Activated naive CD4-positive, alpha-beta T cell treated with anti-CD3 and anti-CD28 coated beads for 36 hours (primary cell): ENCODE data around the gene UBE3C. TPM values are rescaled to one million over a fixed set of nuclear protein-coding genes. Genes with fewer than 3 reads are reported as not detected.

Experiments used
- CTCF ChIA-PET: fragments of 350-600 bp; sonication (Branson Sonifier 250); formaldehyde crosslinking; loops from one replicate; lab custom pipeline; 2021; ENCODE audit warnings: antibody characterized with exemption; lab: Charles Lee
- DNase-seq: peaks from one replicate; pipeline ENCODE4 v3.0.0-alpha.2; 2020
- H3K27ac Mint-ChIP-seq: one replicate; pipeline ENCODE4 v1.8.0; 2021; ENCODE audit warnings: mild to moderate bottlenecking, mixed read lengths
- H3K27me3 Mint-ChIP-seq: one replicate; pipeline ENCODE4 v1.8.0; 2021; ENCODE audit warnings: low read depth, mixed read lengths
- H3K36me3 Mint-ChIP-seq: one replicate; pipeline ENCODE4 v1.8.0; 2021; ENCODE audit warnings: low read depth, mixed read lengths
- H3K4me1 Mint-ChIP-seq: one replicate; pipeline ENCODE4 v1.8.0; 2021; ENCODE audit warnings: low read depth, mixed read lengths
- H3K4me3 Mint-ChIP-seq: one replicate; pipeline ENCODE4 v1.8.0; 2021; ENCODE audit warnings: mild to moderate bottlenecking, moderate library complexity, mixed read lengths
- H3K9me3 Mint-ChIP-seq: one replicate; pipeline ENCODE4 v1.8.0; 2021; ENCODE audit warnings: mixed read lengths
- intact Hi-C: fragments of 100-400 bp; cut with micrococcal nuclease; formaldehyde crosslinking; loops from one replicate; pipeline ENCODE4 v1.15.1; 2023
- total RNA-seq, 2 experiments: library from RNA; stranded (reverse); gene quantifications; one replicate each; pipeline ENCODE4 v1.2.3, GENCODE V29; 2021

Gene UBE3C
- total RNA-seq, 2 experiments from 2014 or later, result 52.9 to 55.7 TPM

DNA sequence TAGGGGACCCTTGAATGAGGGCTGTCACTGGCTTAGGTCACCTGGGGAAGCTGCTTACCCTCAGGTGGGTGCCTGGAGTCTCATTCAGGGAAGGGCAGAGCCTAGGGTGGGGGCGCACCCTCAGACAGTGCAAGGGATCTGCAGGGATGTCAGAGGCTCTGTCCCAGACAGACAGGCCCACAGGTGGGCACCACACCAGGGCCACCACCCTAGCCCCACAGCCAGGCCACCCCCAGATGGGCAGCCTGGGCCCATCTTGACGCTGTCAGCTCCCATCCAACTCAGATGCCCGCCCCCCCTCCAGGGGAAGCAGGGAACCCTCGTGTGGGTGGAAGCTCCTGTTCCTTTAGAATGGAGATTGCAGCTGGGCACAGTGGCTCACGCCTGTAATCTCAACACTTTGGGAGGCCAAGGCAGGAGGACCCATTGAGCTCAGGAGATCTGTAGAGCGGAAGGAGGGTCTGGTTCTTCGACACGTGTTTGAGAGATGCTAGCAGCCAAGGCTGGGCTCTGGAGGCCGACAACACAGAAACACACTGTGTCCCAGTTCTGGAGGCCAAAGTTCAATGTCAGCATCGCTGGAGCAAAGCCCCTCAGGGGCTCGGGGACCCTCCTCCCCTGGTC lies 139.6 kb downstream of the UBE3C start:
- CTCF ChIA-PET, result no interaction called here
- no peak overlapping the region for H3K4me3 Mint-ChIP-seq
- H3K9me3 Mint-ChIP-seq, result no peaks in the 10 kb centered on the region
- no peaks in the 10 kb centered on the region for H3K36me3 Mint-ChIP-seq
- H3K27ac Mint-ChIP-seq, result no peak overlapping the region
- no peak for DNase-seq
- peaks cover 16% of the 10 kb centered on the region for H3K4me1 Mint-ChIP-seq
- intact Hi-C loops, result loop anchor here (10.0 kb wide), 1 partner anchor 1483 kb away; no protein-coding TSS in a partner anchor
- H3K27me3 Mint-ChIP-seq, result peaks cover 25% of the 10 kb centered on the region

DNA sequence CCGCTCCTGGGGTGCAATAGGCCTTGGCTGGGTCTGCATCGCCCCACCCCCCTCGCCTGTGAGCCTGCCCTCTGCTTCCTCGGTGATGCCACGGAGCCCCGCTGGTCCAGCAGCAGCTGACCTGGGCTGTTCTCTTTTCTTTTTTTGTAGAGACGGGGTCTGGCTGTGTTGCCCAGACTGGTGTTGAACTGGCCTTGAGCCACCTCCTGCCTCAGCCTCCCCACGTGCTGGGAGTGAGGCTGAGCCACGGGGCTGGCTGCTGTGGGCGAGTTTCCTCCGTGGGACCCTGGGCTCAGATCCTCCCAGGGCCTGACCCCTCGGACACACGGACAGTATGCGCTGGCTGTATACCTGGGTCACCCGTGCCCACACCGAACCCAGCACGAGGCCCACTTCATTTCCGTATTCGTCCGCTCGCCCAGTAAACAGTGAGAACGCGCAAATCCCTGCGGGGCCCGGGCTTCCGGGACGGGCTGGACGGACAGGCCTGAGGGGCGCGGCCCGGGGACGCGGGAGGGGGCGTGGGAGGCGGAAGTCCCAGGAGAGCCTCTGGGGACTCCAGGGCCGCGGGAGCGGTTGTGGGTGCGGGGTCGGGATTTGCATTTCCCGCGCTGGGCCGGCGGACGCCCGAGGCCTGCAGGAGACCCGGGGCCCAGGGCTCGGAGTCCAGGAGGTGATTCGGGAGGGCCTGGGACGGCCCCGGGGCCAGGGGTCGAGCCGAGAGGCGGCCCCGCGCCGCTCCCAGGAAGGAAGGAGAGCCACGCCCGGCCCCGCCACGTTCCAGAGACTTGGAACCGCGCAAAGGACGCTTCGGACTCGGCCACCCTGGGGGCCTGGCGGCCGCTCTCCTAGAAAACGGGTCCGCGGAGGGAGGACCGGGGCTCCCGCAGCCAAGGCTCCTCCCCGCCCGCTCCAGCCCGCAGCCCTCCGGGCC lies 140.3 kb downstream of the UBE3C start:
- CTCF ChIA-PET, result no interaction called here
- DNase-seq, result no peak

DNA sequence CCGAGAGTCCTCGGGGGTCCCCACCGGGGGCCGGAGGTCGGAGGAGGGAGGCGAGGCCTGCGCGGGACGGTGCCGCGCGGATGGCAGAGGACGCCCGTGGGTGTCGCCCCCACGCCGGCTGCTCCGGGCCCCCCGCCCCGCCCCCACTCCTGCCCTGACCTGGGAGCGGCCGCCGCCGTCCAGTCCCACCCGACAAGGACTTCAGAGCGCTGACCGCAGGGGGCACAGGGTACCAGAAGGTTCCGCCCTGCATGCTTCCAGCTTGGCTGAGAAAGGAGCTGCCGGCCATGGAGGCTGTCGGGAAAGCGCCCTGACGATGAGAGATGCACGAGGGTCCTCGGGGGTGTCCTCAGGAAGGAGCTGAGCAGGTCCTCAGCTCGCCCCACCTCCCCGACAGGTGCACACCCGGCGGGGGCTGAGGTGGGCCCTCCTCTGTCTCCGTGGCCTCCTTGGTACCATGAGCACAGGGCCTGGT lies 141.1 kb downstream of the UBE3C start:
- no peak overlapping the region for H3K27ac Mint-ChIP-seq
- intact Hi-C loops, result loop anchor here (10.0 kb wide), 1 partner anchor 1485 kb away; no protein-coding TSS in a partner anchor
- peaks cover 16% of the 10 kb centered on the region for H3K4me1 Mint-ChIP-seq

More for the DNA sequence above, 140.3 kb downstream of the UBE3C start:
- peaks cover 16% of the 10 kb centered on the region for H3K4me1 Mint-ChIP-seq
- no peak overlapping the region for H3K4me3 Mint-ChIP-seq
- intact Hi-C loops, result loop anchor here (10.0 kb wide), 1 partner anchor 1484 kb away; no protein-coding TSS in a partner anchor
- no peaks in the 10 kb centered on the region for H3K36me3 Mint-ChIP-seq
- no peak overlapping the region for H3K27ac Mint-ChIP-seq
- H3K9me3 Mint-ChIP-seq, result no peaks in the 10 kb centered on the region
- peaks cover 25% of the 10 kb centered on the region for H3K27me3 Mint-ChIP-seq

DNA sequence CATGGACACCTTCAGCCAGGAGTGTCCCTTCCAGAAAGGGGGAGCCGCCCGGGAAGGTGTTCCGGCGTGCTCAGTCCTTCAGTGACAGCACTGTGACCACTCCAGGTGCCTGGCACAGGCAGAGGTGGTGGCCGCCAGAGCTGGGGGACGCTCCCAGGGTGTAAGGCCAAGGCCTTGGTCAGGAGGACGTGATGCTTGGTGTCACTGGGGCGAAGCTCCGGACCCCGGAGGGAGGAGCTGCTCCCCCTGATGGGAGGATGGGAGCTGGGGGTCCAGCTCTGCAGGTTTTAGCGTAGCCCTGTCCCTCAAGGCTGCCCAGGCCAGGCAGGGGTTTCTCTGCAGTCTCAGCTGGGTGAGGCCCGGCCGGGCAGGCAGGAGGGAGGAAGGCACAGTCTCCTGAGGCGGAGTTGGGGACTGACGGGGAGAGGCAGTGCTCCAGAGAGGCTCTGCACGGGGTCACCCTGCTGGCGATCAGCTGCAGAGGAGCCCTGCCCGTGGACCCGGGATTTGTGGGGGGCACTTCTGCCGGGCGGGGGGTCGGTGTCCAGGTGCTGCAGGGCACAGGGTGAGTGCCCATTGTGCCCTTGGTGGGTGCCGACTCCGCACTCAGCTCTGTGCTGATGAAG lies 141.6 kb downstream of the UBE3C start:
- peaks cover 25% of the 10 kb centered on the region for H3K27me3 Mint-ChIP-seq
- H3K4me1 Mint-ChIP-seq, result peaks cover 16% of the 10 kb centered on the region
- peaks cover 3% of the 10 kb centered on the region for H3K9me3 Mint-ChIP-seq
- peaks cover 1% of the 10 kb centered on the region for H3K36me3 Mint-ChIP-seq
- DNase-seq, result no peak
- no peak overlapping the region for H3K27ac Mint-ChIP-seq
- intact Hi-C loops, result no loop called here
- H3K4me3 Mint-ChIP-seq, result no peak overlapping the region
- CTCF ChIA-PET, result interaction anchor here (0.7 kb wide), 1 partner anchor 59 kb away, joined by 3 read pairs; no protein-coding TSS in a partner anchor

More for the DNA sequence above, 141.1 kb downstream of the UBE3C start:
- no peak for DNase-seq
- H3K9me3 Mint-ChIP-seq, result peaks cover 3% of the 10 kb centered on the region
- CTCF ChIA-PET, result interaction anchor here (0.7 kb wide), 1 partner anchor 59 kb away, joined by 3 read pairs; no protein-coding TSS in a partner anchor
- H3K4me3 Mint-ChIP-seq, result no peak overlapping the region
- H3K27me3 Mint-ChIP-seq, result peaks cover 25% of the 10 kb centered on the region
- H3K36me3 Mint-ChIP-seq, result peaks cover 1% of the 10 kb centered on the region

DNA sequence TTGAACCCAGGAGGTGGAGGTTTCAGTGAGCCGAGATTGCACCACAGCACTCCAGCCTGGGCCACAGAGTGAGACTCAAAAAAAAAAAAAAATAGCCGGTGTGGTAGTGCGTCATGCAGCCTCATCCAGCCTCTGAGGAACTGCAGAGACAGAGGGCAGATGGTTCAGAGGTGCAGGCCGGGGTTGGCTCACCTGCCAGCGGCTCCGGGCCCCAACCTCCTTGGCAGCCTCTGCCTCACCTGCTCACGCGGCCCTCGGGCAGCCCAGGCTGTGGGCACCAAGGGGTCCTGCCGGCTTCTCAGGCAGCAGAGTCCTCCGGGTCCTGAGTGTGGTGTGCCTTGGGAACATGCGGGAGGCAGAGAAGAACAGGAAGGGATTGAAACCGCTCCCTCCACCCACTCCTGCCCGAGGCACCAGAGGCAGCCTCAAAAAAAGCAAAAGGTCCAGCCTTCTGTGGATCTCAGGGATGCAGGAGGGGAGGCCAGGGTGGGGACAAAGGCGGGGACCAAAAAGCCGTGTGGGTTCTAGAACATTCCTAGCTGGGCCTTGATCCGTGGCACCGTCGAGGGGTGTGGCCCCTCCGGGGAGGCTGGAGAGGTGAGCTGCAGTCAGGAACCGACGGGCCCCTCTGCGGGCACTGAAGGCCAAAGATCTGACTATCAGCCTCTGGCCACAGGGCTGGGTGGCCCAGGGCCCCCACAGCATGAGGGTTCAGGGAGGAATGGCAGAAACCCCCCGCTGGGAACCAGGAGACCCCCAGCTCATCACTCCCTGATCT lies 142.7 kb downstream of the UBE3C start:
- H3K9me3 Mint-ChIP-seq, result peaks cover 3% of the 10 kb centered on the region
- CTCF ChIA-PET, result no interaction called here
- intact Hi-C loops, result no loop called here
- peaks cover 25% of the 10 kb centered on the region for H3K27me3 Mint-ChIP-seq
- H3K4me3 Mint-ChIP-seq, result no peak overlapping the region
- H3K4me1 Mint-ChIP-seq, result peaks cover 16% of the 10 kb centered on the region
- H3K36me3 Mint-ChIP-seq, result peaks cover 1% of the 10 kb centered on the region
- no peak for DNase-seq
- H3K27ac Mint-ChIP-seq, result no peak overlapping the region

DNA sequence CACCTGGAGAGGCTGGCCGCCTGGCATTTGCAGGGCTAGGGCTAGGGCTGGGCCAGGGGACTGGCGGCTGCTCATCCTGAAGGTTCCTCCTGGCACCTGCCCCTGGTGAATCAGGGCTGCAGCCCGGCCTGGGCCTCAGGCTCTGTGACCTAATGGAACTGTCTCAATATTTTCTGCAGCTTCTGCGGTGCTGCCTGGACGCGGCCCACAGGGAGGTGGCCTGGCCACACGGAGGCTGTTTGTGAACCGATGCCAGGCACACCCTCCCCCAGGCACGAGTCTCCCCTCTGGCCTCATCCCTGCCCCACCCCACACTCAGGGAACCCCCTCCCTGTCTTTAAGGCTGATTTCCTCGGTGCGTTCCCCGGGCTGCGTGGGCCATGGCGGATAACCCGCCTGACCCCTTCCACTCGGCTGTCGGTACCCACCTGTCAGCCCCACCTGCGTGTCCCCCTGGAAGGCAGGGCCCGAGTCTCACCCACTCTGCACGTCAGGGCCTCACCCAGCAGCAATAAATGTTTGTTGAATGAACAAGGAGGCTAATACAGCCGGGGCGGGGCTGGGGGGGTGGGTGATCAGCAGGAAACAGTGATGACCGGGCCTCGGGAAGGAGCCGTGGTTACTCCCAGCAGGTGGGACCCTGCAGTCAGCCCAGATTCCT lies 143.5 kb downstream of the UBE3C start:
- no peak overlapping the region for H3K27ac Mint-ChIP-seq
- H3K4me3 Mint-ChIP-seq, result no peak overlapping the region
- no peak for DNase-seq
- intact Hi-C loops, result no loop called here
- H3K36me3 Mint-ChIP-seq, result peaks cover 1% of the 10 kb centered on the region
- peaks cover 25% of the 10 kb centered on the region for H3K27me3 Mint-ChIP-seq
- H3K9me3 Mint-ChIP-seq, result peaks cover 3% of the 10 kb centered on the region
- CTCF ChIA-PET, result no interaction called here
- peaks cover 9% of the 10 kb centered on the region for H3K4me1 Mint-ChIP-seq

DNA sequence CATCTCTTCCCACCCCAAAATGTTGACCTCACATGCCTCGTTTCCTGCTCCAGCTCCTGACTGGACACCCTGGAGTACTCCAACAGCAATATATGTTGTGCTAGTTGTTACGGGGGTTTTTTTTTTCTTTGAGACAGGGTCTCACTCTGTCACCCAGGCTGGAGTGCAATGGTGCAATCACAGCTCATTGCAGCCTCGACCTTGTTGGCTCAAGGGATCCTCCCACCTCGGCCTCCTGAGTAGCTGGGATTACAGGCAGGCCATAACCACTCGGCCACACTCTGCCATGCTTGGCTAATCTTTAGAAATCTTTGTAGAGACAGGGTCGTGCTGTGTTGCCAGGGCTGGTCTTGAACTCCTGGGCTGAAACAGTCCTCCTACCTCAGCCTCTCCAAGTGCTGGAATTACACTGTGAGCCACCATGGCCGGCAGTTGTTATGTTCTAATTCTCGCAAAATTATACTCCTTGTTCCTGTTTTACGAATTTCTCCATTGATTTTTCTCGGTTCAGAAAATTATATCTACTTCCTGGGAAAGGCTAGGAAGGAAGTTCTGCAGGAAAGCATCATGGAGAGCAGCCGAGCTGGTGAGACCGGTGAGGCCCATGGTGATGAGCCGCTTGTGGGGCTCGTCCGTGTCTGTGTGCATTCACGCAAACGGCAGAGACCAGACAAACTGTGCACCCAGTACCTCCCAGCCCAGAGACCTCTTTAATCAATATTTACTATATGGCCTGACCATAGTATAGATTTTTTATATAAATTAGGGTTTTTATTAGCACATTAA lies 145.7 kb downstream of the UBE3C start:
- Mint-ChIP-seq H3K4me1 (no peaks in the 10 kb centered on the region), H3K27me3 (peaks cover 16% of the 10 kb centered on the region), H3K9me3 (peaks cover 3% of the 10 kb centered on the region), H3K4me3 (no peak overlapping the region), H3K27ac (no peak overlapping the region), H3K36me3 (peaks cover 1% of the 10 kb centered on the region)
- intact Hi-C loops, result no loop called here
- CTCF ChIA-PET, result interaction anchor here (0.8 to 1.0 kb wide), 2 partner anchors 10 to 16 kb away, joined by 3 read pairs; no protein-coding TSS in a partner anchor
- no peak for DNase-seq

DNA sequence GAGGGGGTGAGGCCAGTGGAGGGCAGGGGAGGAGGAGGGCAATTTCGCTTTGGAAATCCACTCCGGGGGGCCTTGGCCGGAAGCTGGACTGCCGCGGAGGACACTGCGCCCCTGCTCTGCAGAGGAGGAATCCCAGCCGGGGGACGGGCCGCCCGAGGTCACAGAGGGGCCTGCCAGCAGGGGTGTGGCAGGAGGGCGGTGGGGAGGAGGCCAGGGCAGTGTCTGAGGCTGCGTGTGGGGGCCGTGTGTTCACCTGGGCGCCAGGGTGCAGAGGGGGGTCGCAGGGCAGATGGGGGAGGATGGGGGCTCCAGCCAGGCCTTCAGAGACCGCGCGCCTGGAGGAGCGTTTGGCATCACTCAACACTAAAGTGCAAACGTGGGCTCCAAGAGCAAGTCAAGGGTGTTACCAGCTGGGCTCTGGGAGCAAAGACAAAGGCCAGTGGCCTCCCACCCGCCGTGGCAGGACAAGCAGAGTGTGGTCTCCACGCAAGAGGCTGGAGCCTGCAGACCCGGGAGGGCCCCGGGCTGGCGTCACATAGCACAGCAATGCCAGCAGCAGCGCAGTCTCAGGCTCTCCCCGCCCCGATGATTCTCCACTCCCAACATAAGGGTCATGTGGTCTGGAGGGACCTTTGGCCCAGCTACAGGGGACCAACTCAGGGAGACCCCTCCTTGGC lies 152.8 kb downstream of the UBE3C start:
- H3K36me3 Mint-ChIP-seq, result no peaks in the 10 kb centered on the region
- H3K27me3 Mint-ChIP-seq, result no peaks in the 10 kb centered on the region
- no peak overlapping the region for H3K4me3 Mint-ChIP-seq
- H3K27ac Mint-ChIP-seq, result no peak overlapping the region
- CTCF ChIA-PET, result no interaction called here
- intact Hi-C loops, result no loop called here
- H3K4me1 Mint-ChIP-seq, result no peaks in the 10 kb centered on the region
- no peaks in the 10 kb centered on the region for H3K9me3 Mint-ChIP-seq
- no peak for DNase-seq

DNA sequence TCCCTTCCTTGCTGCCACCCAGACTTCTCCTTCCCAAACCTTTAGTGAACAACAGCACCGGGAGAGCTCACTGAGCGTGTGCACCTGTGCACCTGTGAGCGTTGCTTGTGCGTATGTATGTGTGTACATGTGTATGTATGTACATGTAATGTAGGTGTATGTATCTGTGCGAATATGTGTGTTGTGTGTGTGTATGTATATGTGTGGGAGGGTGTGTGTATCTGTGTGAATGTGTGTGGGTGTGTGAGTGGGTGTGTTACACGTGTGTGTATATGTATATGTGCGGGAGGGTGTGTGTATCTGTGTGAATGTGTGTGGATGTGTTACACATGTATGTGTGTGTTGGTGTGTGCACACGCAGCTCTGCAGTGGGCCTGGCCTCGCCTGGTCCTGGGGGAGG lies 153.5 kb downstream of the UBE3C start:
- Mint-ChIP-seq H3K4me1 (peaks cover 4% of the 10 kb centered on the region), H3K36me3 (no peaks in the 10 kb centered on the region), H3K4me3 (no peak overlapping the region), H3K27me3 (no peaks in the 10 kb centered on the region), H3K27ac (no peak overlapping the region), H3K9me3 (no peaks in the 10 kb centered on the region)
- DNase-seq, result no peak
- intact Hi-C loops, result no loop called here
- CTCF ChIA-PET, result no interaction called here

DNA sequence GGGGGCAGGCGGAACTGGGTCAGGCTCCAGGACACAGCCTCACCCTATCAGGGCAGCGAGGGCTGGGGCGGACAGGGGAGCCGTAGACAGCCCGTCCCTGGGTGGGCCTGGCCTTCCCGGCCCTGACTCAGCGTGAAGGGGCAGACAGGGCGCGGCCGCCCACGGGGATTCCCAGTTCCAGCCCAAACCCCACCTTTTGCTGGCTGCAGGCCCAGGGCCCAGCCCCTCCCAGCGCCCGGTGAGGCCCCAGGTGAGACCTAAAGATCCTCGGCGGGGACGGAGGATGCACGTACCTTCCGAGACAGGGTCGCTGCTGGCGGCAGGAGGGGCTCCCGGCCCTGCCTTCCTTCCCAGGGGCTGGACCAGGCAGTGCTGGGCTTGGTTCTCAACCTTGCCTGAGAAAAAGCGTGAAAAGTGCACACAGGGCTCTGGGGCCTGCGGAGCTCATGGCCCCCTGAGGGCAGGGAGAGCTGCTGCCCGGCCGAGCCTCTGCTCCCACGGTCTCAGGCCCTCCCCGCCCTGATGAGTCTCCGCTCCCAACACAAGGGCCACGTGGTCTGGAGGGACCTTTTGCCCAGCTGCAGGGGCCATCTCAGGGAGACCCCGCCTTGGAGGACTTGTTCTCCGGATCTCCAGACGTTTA lies 154.2 kb downstream of the UBE3C start:
- intact Hi-C loops, result no loop called here
- no peak for DNase-seq
- H3K4me1 Mint-ChIP-seq, result peaks cover 6% of the 10 kb centered on the region

More for the DNA sequence above, 154.2 kb downstream of the UBE3C start:
- no peak overlapping the region for H3K4me3 Mint-ChIP-seq
- CTCF ChIA-PET, result interaction anchor here (1.0 kb wide), 1 partner anchor 19 kb away, joined by 3 read pairs; no protein-coding TSS in a partner anchor
- H3K36me3 Mint-ChIP-seq, result no peaks in the 10 kb centered on the region
- H3K27me3 Mint-ChIP-seq, result no peaks in the 10 kb centered on the region
- no peak overlapping the region for H3K27ac Mint-ChIP-seq
- H3K9me3 Mint-ChIP-seq, result no peaks in the 10 kb centered on the region
